UCSD-AML1 (cell line): ENCODE data around the gene RARB.
A peak's percentile ranks its signal among the peaks of the same experiment; 100 is the strongest.

Experiments used
- DNase-seq: peaks from one replicate; lab custom pipeline; 2025; ENCODE audit not compliant: unreplicated experiment; lab: John Stamatoyannopoulos, UW

RARB gene

GRCh38 chr3:25421747-25422146 lies 6.3 kb upstream of the RARB start:
- no peak for DNase-seq

GRCh38 chr3:25423780-25424588 lies 4.1 kb upstream of the RARB start:
- no peak for DNase-seq

GRCh38 chr3:25424614-25425013 lies 3.4 kb upstream of the RARB start:
- no peak for DNase-seq

GRCh38 chr3:25426408-25426807 lies 1.7 kb upstream of the RARB start:
- DNase-seq = no peak

- no peak for DNase-seq
Measured at GRCh38 chr3:25427155-25427554, 908 bp upstream of the RARB start.

GRCh38 chr3:25427563-25427941 lies 511 bp upstream of the RARB start:
- no peak for DNase-seq

GRCh38 chr3:25428789-25429335 lies 799 bp downstream of the RARB start:
- no peak for DNase-seq

GRCh38 chr3:25429361-25430286 lies 1.6 kb downstream of the RARB start:
- no peak for DNase-seq

GRCh38 chr3:25430287-25430934 lies 2.3 kb downstream of the RARB start:
- no peak for DNase-seq

GRCh38 chr3:25430935-25431770 lies 3.1 kb downstream of the RARB start:
- DNase-seq = no peak

- no peak for DNase-seq
Measured at GRCh38 chr3:25432176-25432720, 4.2 kb downstream of the RARB start.

GRCh38 chr3:25433106-25433505 lies 5.0 kb downstream of the RARB start:
- no peak for DNase-seq

- DNase-seq = no peak
Measured at GRCh38 chr3:25433868-25434267, 5.8 kb downstream of the RARB start.

GRCh38 chr3:25437953-25438352 lies 9.9 kb downstream of the RARB start:
- DNase-seq = no peak

GRCh38 chr3:25438791-25439555 lies 10.9 kb downstream of the RARB start:
- no peak for DNase-seq

- peak; percentile 51 for DNase-seq
Measured at GRCh38 chr3:25441234-25441856, 13.3 kb downstream of the RARB start.

- DNase-seq = no peak
Measured at GRCh38 chr3:25442486-25442885, 14.4 kb downstream of the RARB start.

- DNase-seq = no peak
Measured at GRCh38 chr3:25444273-25444672, 16.2 kb downstream of the RARB start.

- DNase-seq = no peak
Measured at GRCh38 chr3:25445731-25446130, 17.7 kb downstream of the RARB start.
